OCI-LY3 (cell line): Measurements from ENCODE around the gene SLC39A2.

Source experiments
- H2AFZ ChIP-seq: fragments of 200-600, 300-600 bp; shearing (Covaris generic); 2 replicates; pipeline ENCODE4 v1.6.0; 2014; ENCODE audit warnings: antibody characterized with exemption, low read depth, low read length
- H3K27ac ChIP-seq: fragments of 200-600, 300-600 bp; sonication (generic); 2 replicates; pipeline ENCODE4 v1.5.1; 2014; ENCODE audit warnings: mild to moderate bottlenecking, low read length, moderate library complexity, mixed read lengths
- H3K27me3 ChIP-seq: fragments of 200-600, 300-600 bp; sonication (generic); 2 replicates; pipeline ENCODE4 v1.6.1; 2014; ENCODE audit warnings: low read depth, low read length, mixed read lengths
- H3K36me3 ChIP-seq: fragments of 200-600, 300-600 bp; sonication (generic); replicated peaks from 2 replicates; pipeline ENCODE3; 2014; ENCODE audit warnings: low read depth, low read length, mixed read lengths
- H3K4me1 ChIP-seq: fragments of 300-600, 200-600 bp; sonication (generic); 2 replicates; pipeline ENCODE4 v1.6.1; 2014; ENCODE audit warnings: low read length, mixed read lengths
- H3K4me2 ChIP-seq: fragments of 200-600, 300-600 bp; sonication (generic); 2 replicates; pipeline ENCODE4 v1.6.1; 2014; ENCODE audit warnings: low read length, mixed read lengths
- H3K4me3 ChIP-seq: fragments of 300-600, 200-600 bp; sonication (generic); 2 replicates; pipeline ENCODE4 v1.5.1; 2014; ENCODE audit warnings: antibody characterized with exemption, mild to moderate bottlenecking, low read length, moderate library complexity
- H3K79me2 ChIP-seq: fragments of 300-600, 200-600 bp; shearing (Covaris generic); 2 replicates; pipeline ENCODE4 v1.6.1; 2014; ENCODE audit warnings: mild to moderate bottlenecking, low read length, mixed read lengths
- H3K9ac ChIP-seq: fragments of 300-600, 200-600 bp; shearing (Covaris generic); 2 replicates; pipeline ENCODE4 v1.6.0; 2014; ENCODE audit warnings: mild to moderate bottlenecking, low read length, moderate library complexity
- H3K9me3 ChIP-seq: fragments of 200-600, 300-600 bp; shearing (Covaris generic); 2 replicates; pipeline ENCODE4 v1.6.1; 2014; ENCODE audit warnings: low read length, mixed read lengths; ENCODE audit not compliant: insufficient read depth
- H4K20me1 ChIP-seq: fragments of 200-600, 300-600 bp; sonication (generic); 2 replicates; pipeline ENCODE4 v1.6.1; 2016; ENCODE audit warnings: low read length, mixed read lengths; ENCODE audit not compliant: insufficient read depth
- EZH2phosphoT487 ChIP-seq: fragments of 200-600 bp; shearing (Covaris generic); IDR thresholded peaks from 2 replicates; pipeline ENCODE4 v1.6.1; 2018; ENCODE audit warnings: antibody characterized with exemption, mixed run types, low read depth
- TF ChIP-seq, protein P1 (sequence below): fragments of 200-600, 300-600 bp; sonication (generic); IDR thresholded peaks from 2 replicates; pipeline ENCODE4 v1.5.1; 2014; ENCODE audit warnings: antibody characterized with exemption, low read length, low read depth

The SLC39A2 gene

DNA sequence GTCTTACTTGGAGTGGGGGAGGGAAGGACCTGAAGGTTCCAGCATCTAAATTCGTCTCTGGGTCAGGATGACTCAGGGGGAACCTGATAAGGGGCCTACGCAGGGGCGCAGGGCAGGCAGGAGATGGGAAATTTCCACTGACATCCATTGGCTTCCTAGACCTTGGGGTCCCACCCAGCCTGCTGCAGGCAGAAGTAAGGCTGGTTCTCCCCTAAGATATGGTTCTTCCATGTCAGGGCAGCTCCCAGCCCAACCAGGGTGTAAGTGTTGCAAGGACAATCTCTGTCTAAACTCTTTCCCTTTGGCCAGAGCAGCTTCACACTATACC lies 27.9 kb downstream of the SLC39A2 start:
- Histone ChIP-seq H3K9ac (no peak overlapping the region), H3K4me3 (no peak overlapping the region), H3K4me1 (no peaks in the 10 kb centered on the region), H2AFZ (no peak overlapping the region), H4K20me1 (no peaks in the 10 kb centered on the region), H3K27me3 (peaks cover 13% of the 10 kb centered on the region), H3K9me3 (no peaks in the 10 kb centered on the region), H3K27ac (no peak overlapping the region), H3K79me2 (no peaks in the 10 kb centered on the region), H3K36me3 (no peaks in the 10 kb centered on the region), H3K4me2 (no peak overlapping the region)
- TF ChIP-seq, protein P1, sequence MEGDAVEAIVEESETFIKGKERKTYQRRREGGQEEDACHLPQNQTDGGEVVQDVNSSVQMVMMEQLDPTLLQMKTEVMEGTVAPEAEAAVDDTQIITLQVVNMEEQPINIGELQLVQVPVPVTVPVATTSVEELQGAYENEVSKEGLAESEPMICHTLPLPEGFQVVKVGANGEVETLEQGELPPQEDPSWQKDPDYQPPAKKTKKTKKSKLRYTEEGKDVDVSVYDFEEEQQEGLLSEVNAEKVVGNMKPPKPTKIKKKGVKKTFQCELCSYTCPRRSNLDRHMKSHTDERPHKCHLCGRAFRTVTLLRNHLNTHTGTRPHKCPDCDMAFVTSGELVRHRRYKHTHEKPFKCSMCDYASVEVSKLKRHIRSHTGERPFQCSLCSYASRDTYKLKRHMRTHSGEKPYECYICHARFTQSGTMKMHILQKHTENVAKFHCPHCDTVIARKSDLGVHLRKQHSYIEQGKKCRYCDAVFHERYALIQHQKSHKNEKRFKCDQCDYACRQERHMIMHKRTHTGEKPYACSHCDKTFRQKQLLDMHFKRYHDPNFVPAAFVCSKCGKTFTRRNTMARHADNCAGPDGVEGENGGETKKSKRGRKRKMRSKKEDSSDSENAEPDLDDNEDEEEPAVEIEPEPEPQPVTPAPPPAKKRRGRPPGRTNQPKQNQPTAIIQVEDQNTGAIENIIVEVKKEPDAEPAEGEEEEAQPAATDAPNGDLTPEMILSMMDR: no peak
- TF ChIP-seq EZH2phosphoT487: no peak

DNA sequence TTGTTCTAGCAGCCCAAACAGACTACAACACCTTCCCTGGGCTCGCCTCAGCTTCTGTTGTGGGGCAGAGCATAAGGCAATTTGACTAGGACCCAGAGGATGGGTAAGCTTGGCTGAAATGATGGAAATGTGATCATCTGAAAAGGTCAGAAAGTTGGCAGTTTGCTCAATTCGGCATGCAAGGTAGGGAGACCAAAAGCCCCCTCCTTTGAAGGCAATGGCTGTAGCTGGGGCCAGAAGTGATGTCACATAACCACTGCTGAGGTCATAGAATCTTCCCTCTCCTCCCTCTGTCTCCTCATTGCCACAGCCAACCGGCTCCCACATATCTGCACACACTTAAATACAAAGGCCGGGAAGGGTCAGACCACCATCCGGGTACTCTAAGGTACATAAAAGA lies 30.8 kb downstream of the SLC39A2 start, which contains the start of gene TPPP2:
Gene TPPP2 (plus strand): TSS at position 301 of the 400 bp plus-strand sequence. CDS start 365 bp downstream, outside the sequence.
- Histone ChIP-seq H4K20me1 (no peaks in the 10 kb centered on the region), H3K27me3 (no peaks in the 10 kb centered on the region), H3K79me2 (no peaks in the 10 kb centered on the region), H3K4me3 (no peak within 1 kb of the TSS), H3K4me1 (no peaks in the 10 kb centered on the region), H3K9ac (no peak within 1 kb of the TSS), H3K4me2 (no peak within 1 kb of the TSS), H3K36me3 (no peaks in the 10 kb centered on the region), H3K27ac (no peak within 1 kb of the TSS), H2AFZ (no peak within 1 kb of the TSS), H3K9me3 (no peaks in the 10 kb centered on the region)
- TF ChIP-seq, protein P1: no peak
- TF ChIP-seq EZH2phosphoT487: no peak

DNA sequence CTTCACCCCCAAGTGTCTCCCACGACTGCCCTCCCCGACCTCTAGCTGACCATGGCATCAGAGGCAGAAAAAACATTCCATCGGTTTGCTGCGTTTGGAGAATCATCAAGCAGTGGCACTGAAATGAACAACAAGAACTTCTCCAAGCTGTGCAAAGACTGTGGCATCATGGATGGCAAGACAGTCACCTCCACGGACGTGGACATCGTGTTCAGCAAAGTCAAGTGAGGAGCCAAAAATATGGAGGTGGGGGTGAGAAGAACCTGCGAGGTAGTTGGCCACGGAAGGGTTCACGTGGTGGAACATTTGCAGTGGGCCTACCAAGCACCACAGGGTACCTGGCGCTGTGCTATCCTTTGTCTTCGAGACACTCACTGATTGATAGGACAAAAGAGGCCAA lies 31.4 kb downstream of the SLC39A2 start:
- H3K36me3 ChIP-seq: no peaks in the 10 kb centered on the region
- no peak overlapping the region for H3K4me3 ChIP-seq
- no peaks in the 10 kb centered on the region for H3K9me3 ChIP-seq
- no peak overlapping the region for H2AFZ ChIP-seq
- H3K4me2 ChIP-seq: no peak overlapping the region
- H3K27ac ChIP-seq: no peak overlapping the region
- TF ChIP-seq EZH2phosphoT487: no peak
- TF ChIP-seq, protein P1: no peak
- H3K9ac ChIP-seq: no peak overlapping the region
- no peaks in the 10 kb centered on the region for H3K4me1 ChIP-seq
- H3K79me2 ChIP-seq: no peaks in the 10 kb centered on the region
- no peaks in the 10 kb centered on the region for H3K27me3 ChIP-seq
- H4K20me1 ChIP-seq: no peaks in the 10 kb centered on the region

DNA sequence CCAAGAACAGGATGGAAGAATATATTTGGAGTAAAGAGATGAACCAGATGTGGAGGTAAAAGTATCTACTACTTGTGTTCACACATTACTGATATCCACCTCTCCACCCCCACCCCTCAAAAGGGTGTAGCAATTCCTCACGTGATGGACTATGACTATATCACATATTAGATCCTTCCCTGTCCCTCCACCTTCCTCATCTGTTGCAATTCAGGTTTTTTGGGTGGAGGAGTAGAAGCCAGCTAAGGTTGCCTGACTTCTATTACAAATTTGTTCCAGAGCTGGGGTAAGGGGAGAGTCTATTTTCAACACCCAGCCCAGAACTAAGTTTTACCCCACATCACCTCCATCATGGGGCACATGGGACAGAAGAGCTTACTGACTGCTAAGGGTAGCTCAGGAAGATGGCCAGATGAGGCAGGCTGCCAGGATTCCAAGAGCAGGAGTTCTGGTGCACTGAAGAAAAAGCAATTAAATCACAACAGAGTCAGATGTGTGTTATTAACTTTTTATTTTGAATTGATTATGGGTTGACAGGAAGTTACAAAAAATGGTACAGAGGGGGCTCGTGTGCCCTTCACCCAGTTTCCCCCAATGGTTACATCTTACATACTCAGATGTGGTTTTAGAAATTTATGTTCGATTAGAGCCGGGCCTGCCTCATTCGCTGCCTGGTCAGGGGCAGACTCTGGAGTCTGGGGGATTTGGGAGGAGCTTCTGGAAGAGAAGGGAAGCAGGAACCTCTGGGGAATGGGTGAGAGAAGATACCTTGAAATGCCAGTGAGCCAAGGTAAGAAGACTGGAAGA lies 33.4 kb downstream of the SLC39A2 start:
- H3K27me3 ChIP-seq: no peaks in the 10 kb centered on the region; the same call in 1 of the 2 replicates
- no peak overlapping the region for H3K9ac ChIP-seq
- no peak overlapping the region for H3K27ac ChIP-seq
- H3K36me3 ChIP-seq: no peaks in the 10 kb centered on the region
- H3K4me2 ChIP-seq: no peak overlapping the region
- H3K4me1 ChIP-seq: no peaks in the 10 kb centered on the region
- no peak for TF ChIP-seq EZH2phosphoT487
- TF ChIP-seq, protein P1: no peak
- H4K20me1 ChIP-seq: no peaks in the 10 kb centered on the region
- H2AFZ ChIP-seq: no peak overlapping the region
- no peak overlapping the region for H3K4me3 ChIP-seq
- no peaks in the 10 kb centered on the region for H3K9me3 ChIP-seq
- H3K79me2 ChIP-seq: no peaks in the 10 kb centered on the region
